ENCODE results near the gene KIAA1614.

Gene KIAA1614

GRCh38 chr1:180909005-180909414 is 3.7 kb upstream of the KIAA1614 start:
- H3K4me1 ChIP-seq (ENCODE audit: control insufficient read depth, insufficient read depth, low read length, poor library complexity, severe bottlenecking): no peaks in the 10 kb centered on the region
- no peaks in the 10 kb centered on the region for H3K36me3 ChIP-seq (ENCODE audit: control insufficient read depth, insufficient read depth, low read length)
- WGBS, 2 experiments (ENCODE audit: insufficient coverage in 2 of 2): 74 to 89% methylated on average over 3 of the region's 3 CpGs
- H3K4me3 ChIP-seq (ENCODE audit: extremely low read depth, insufficient read depth, low read length, poor library complexity, severe bottlenecking): no peak overlapping the region
- H3K9me3 ChIP-seq (ENCODE audit: control insufficient read depth, low read length): no peaks in the 10 kb centered on the region
- no peak overlapping the region for H3K27ac ChIP-seq (ENCODE audit: low read depth, low read length, severe bottlenecking)

GRCh38 chr1:180909462-180909976 is 3.2 kb upstream of the KIAA1614 start:
- H3K4me3 ChIP-seq (ENCODE audit: extremely low read depth, insufficient read depth, low read length, poor library complexity, severe bottlenecking): no peak overlapping the region
- no peaks in the 10 kb centered on the region for H3K4me1 ChIP-seq (ENCODE audit: control insufficient read depth, insufficient read depth, low read length, poor library complexity, severe bottlenecking)
- no peaks in the 10 kb centered on the region for H3K9me3 ChIP-seq (ENCODE audit: control insufficient read depth, low read length)
- WGBS, 2 experiments (ENCODE audit: insufficient coverage in 2 of 2): 71 to 83% methylated on average over 1 to 2 of the region's 5 CpGs
- no peaks in the 10 kb centered on the region for H3K36me3 ChIP-seq (ENCODE audit: control insufficient read depth, insufficient read depth, low read length)
- H3K27ac ChIP-seq (ENCODE audit: low read depth, low read length, severe bottlenecking): no peak overlapping the region

GRCh38 chr1:180911640-180912191 is 981 bp upstream of the KIAA1614 start:
- 43 to 48% methylated on average over 13 to 17 of the region's 17 CpGs for WGBS, 2 experiments (ENCODE audit: insufficient coverage in 2 of 2)
- H3K4me1 ChIP-seq (ENCODE audit: control insufficient read depth, insufficient read depth, low read length, poor library complexity, severe bottlenecking): no peaks in the 10 kb centered on the region
- no peaks in the 10 kb centered on the region for H3K9me3 ChIP-seq (ENCODE audit: control insufficient read depth, low read length)
- no peak overlapping the region for H3K27ac ChIP-seq (ENCODE audit: low read depth, low read length, severe bottlenecking)
- no peaks in the 10 kb centered on the region for H3K36me3 ChIP-seq (ENCODE audit: control insufficient read depth, insufficient read depth, low read length)
- peak overlapping the region; percentile 49 for H3K4me3 ChIP-seq (ENCODE audit: extremely low read depth, insufficient read depth, low read length, poor library complexity, severe bottlenecking)

GRCh38 chr1:180912211-180912800 is 391 bp upstream of the KIAA1614 start:
- H3K9me3 ChIP-seq (ENCODE audit: control insufficient read depth, low read length): no peaks in the 10 kb centered on the region
- peak overlapping the region; percentile 49 for H3K4me3 ChIP-seq (ENCODE audit: extremely low read depth, insufficient read depth, low read length, poor library complexity, severe bottlenecking)
- H3K4me1 ChIP-seq (ENCODE audit: control insufficient read depth, insufficient read depth, low read length, poor library complexity, severe bottlenecking): no peaks in the 10 kb centered on the region
- 1 to 2% methylated on average over 56 to 59 of the region's 71 CpGs for WGBS, 2 experiments (ENCODE audit: insufficient coverage in 2 of 2)
- no peaks in the 10 kb centered on the region for H3K36me3 ChIP-seq (ENCODE audit: control insufficient read depth, insufficient read depth, low read length)
- H3K27ac ChIP-seq (ENCODE audit: low read depth, low read length, severe bottlenecking): no peak overlapping the region

GRCh38 chr1:180915426-180915965 is 2.8 kb downstream of the KIAA1614 start:
- H3K36me3 ChIP-seq (ENCODE audit: control insufficient read depth, insufficient read depth, low read length): no peaks in the 10 kb centered on the region
- no peaks in the 10 kb centered on the region for H3K9me3 ChIP-seq (ENCODE audit: control insufficient read depth, low read length)
- 91 to 96% methylated on average over 10 to 11 of the region's 11 CpGs for WGBS, 2 experiments (ENCODE audit: insufficient coverage in 2 of 2)
- H3K4me3 ChIP-seq (ENCODE audit: extremely low read depth, insufficient read depth, low read length, poor library complexity, severe bottlenecking): no peak overlapping the region
- no peak overlapping the region for H3K27ac ChIP-seq (ENCODE audit: low read depth, low read length, severe bottlenecking)
- no peaks in the 10 kb centered on the region for H3K4me1 ChIP-seq (ENCODE audit: control insufficient read depth, insufficient read depth, low read length, poor library complexity, severe bottlenecking)

- Histone ChIP-seq H3K9me3 (ENCODE audit: control insufficient read depth, low read length) (no peaks in the 10 kb centered on the region), H3K27ac (ENCODE audit: low read depth, low read length, severe bottlenecking) (no peak overlapping the region), H3K4me1 (ENCODE audit: control insufficient read depth, insufficient read depth, low read length, poor library complexity, severe bottlenecking) (no peaks in the 10 kb centered on the region), H3K36me3 (ENCODE audit: control insufficient read depth, insufficient read depth, low read length) (no peaks in the 10 kb centered on the region), H3K4me3 (ENCODE audit: extremely low read depth, insufficient read depth, low read length, poor library complexity, severe bottlenecking) (no peak overlapping the region)
- 90 to 97% methylated on average over 15 of the region's 17 CpGs for WGBS, 2 experiments (ENCODE audit: insufficient coverage in 2 of 2)
Measured at GRCh38 chr1:180916012-180916770, 3.5 kb downstream of the KIAA1614 start.

- H3K4me1 ChIP-seq (ENCODE audit: control insufficient read depth, insufficient read depth, low read length, poor library complexity, severe bottlenecking): no peaks in the 10 kb centered on the region
- H3K27ac ChIP-seq (ENCODE audit: low read depth, low read length, severe bottlenecking): no peak overlapping the region
- no peak overlapping the region for H3K4me3 ChIP-seq (ENCODE audit: extremely low read depth, insufficient read depth, low read length, poor library complexity, severe bottlenecking)
- 89 to 91% methylated on average over 8 to 9 of the region's 10 CpGs for WGBS, 2 experiments (ENCODE audit: insufficient coverage in 2 of 2)
- H3K36me3 ChIP-seq (ENCODE audit: control insufficient read depth, insufficient read depth, low read length): no peaks in the 10 kb centered on the region
- H3K9me3 ChIP-seq (ENCODE audit: control insufficient read depth, low read length): no peaks in the 10 kb centered on the region
Measured at GRCh38 chr1:180916771-180917170, 4.1 kb downstream of the KIAA1614 start.

DNA sequence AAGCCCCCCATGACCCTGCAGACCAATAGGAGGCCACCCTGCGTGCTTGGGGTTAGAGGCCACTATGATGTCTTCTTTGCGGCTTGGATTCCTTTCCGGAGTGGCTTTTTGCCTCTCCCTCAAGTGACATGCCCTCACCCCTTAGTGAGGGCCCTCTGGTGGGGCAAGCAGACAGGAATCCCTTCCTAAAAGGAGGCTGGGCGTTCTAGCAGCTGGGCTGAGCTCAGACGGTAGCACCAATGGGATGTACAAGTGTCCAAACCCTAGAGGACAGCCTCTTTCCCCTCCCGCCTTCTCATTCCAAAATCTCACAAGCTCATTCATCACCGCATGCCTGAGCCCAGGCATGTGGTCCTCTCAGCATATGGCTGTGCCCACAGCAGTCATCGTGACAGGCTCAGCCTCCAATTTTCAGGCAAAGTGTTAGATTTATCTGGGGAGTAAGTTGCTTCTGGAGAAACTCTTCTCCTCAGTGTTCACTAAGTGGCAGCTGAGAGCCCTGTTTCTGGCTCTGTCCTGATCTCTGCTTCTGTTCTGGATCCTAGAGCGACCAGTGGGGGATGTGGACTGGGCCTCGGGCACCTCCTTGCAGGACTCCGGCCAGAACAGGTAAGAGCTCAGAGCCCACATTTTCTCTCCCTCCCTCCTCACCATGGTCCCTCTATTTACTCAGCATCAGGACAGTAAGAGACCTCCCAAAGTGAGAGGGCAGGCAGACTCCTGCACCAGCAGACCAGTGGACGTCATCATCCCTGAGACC is 4.8 kb downstream of the KIAA1614 start:
- WGBS, 2 experiments (ENCODE audit: insufficient coverage in 2 of 2): 70 to 82% methylated on average over 7 to 8 of the region's 12 CpGs
- Histone ChIP-seq H3K9me3 (ENCODE audit: control insufficient read depth, low read length) (no peaks in the 10 kb centered on the region), H3K4me3 (ENCODE audit: extremely low read depth, insufficient read depth, low read length, poor library complexity, severe bottlenecking) (no peak overlapping the region), H3K36me3 (ENCODE audit: control insufficient read depth, insufficient read depth, low read length) (no peaks in the 10 kb centered on the region), H3K27ac (ENCODE audit: low read depth, low read length, severe bottlenecking) (no peak overlapping the region), H3K4me1 (ENCODE audit: control insufficient read depth, insufficient read depth, low read length, poor library complexity, severe bottlenecking) (peaks cover 3% of the 10 kb centered on the region)

DNA sequence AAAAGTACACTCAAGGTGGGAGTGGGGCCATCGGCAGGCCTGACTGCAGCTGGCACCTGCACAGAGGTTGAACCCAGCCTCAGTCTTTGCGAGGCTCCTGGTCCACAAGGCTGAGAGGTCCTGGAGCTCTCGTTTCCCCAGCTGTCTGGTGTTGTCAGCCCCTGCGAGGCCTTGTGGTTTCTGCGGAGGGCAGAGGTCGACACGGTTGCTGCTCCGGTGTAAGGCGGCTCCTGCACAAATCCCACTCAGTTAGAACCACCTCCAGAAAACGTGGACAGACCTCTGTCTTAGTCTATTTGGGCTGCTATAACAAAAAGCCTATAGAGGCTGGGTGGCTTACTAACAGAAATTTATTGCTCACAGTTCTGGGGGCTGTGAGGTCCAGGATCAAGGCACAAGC is 5.8 kb downstream of the KIAA1614 start:
- H3K27ac ChIP-seq (ENCODE audit: low read depth, low read length, severe bottlenecking): no peak overlapping the region
- peaks cover 14% of the 10 kb centered on the region for H3K4me1 ChIP-seq (ENCODE audit: control insufficient read depth, insufficient read depth, low read length, poor library complexity, severe bottlenecking)
- H3K36me3 ChIP-seq (ENCODE audit: control insufficient read depth, insufficient read depth, low read length): no peaks in the 10 kb centered on the region
- no peaks in the 10 kb centered on the region for H3K9me3 ChIP-seq (ENCODE audit: control insufficient read depth, low read length)
- H3K4me3 ChIP-seq (ENCODE audit: extremely low read depth, insufficient read depth, low read length, poor library complexity, severe bottlenecking): no peak overlapping the region
- WGBS, 2 experiments (ENCODE audit: insufficient coverage in 2 of 2): 86 to 93% methylated on average over 8 to 10 of the region's 10 CpGs

- 82 to 94% methylated on average over 6 to 8 of the region's 9 CpGs for WGBS, 2 experiments (ENCODE audit: insufficient coverage in 2 of 2)
- Histone ChIP-seq H3K4me3 (ENCODE audit: extremely low read depth, insufficient read depth, low read length, poor library complexity, severe bottlenecking) (no peak overlapping the region), H3K36me3 (ENCODE audit: control insufficient read depth, insufficient read depth, low read length) (no peaks in the 10 kb centered on the region), H3K4me1 (ENCODE audit: control insufficient read depth, insufficient read depth, low read length, poor library complexity, severe bottlenecking) (peaks cover 16% of the 10 kb centered on the region), H3K9me3 (ENCODE audit: control insufficient read depth, low read length) (no peaks in the 10 kb centered on the region), H3K27ac (ENCODE audit: low read depth, low read length, severe bottlenecking) (no peak overlapping the region)
Measured at GRCh38 chr1:180919183-180919700, 6.5 kb downstream of the KIAA1614 start.
